H1 (cell line): ENCODE results near the gene PLD5. TPM values are rescaled to one million over a fixed set of nuclear protein-coding genes. Genes with fewer than 3 reads are reported as not detected.

Experiments used
- KDM4A ChIP-seq: IDR thresholded peaks from one replicate; pipeline ENCODE4 v1.7.1; 2012; ENCODE audit warnings: low read depth, mild to moderate bottlenecking, moderate library complexity, low read length, inconsistent platforms; ENCODE audit not compliant: severe bottlenecking
- SUZ12 ChIP-seq: fragments of 200-600 bp; sonication (generic); IDR thresholded peaks from 2 replicates; pipeline ENCODE4 v1.6.1; 2012; ENCODE audit warnings: mild to moderate bottlenecking, inconsistent platforms, low read length, moderate library complexity, mixed read lengths
- polyA plus RNA-seq, 7 experiments: library from polyadenylated mRNA; depleted of rRNA in 3 of 7; stranded (reverse) in 5 of 7; unstranded in 2 of 7; fragments of >200 nt in 5 of 7; fragments of 200-250 nt in 2 of 7; gene quantifications; 1 replicate in 5 of 7; 2 replicates in 1 of 7; 4 replicates in 1 of 7; pipeline versions ENCODE4 v1.2.1 to v1.2.3, GENCODE V29; 2011 to 2013; ENCODE audit warnings: missing spikeins in 2 of 7, mixed read lengths in 2 of 7
- total RNA-seq: library from RNA; stranded (reverse); fragmentation: NEBNext Ultra II Directional; extraction: Animal tissue kit (Norgen Biotek cat#: 25700); gene quantifications from 2 replicates; pipeline ENCODE4 v1.2.1, GENCODE V29; 2021

PLD5 gene
- total and polyA plus RNA-seq, 2 of the 8 experiments (the other 6 are each of a cell fraction or from before 2014, with no cell fraction given), result 0.86 to 8.5 TPM

DNA sequence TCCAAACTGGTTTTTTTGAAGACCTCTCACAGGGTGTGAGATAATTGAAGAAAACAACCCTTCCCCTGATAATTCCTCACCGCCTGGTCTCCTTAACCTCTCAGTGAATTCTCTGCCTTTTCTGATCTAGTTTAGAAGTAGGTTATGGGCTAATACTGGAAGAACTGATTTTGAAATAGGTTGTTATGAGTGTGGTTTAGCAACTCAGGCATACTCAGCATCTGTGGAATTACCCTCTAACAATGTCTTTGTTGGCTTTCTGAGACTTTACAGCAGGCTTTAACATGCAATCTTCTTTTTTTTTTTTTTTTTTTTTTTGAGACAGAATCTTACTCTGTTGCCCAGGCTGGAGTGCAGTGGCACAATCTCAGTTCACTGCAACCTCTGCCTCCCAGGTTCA, 10.3 kb upstream of the PLD5 start (continued):
- TF ChIP-seq KDM4A (no peak), SUZ12 (no peak)
